ENCODE measurements around the gene LCN12.

The LCN12 gene

DNA sequence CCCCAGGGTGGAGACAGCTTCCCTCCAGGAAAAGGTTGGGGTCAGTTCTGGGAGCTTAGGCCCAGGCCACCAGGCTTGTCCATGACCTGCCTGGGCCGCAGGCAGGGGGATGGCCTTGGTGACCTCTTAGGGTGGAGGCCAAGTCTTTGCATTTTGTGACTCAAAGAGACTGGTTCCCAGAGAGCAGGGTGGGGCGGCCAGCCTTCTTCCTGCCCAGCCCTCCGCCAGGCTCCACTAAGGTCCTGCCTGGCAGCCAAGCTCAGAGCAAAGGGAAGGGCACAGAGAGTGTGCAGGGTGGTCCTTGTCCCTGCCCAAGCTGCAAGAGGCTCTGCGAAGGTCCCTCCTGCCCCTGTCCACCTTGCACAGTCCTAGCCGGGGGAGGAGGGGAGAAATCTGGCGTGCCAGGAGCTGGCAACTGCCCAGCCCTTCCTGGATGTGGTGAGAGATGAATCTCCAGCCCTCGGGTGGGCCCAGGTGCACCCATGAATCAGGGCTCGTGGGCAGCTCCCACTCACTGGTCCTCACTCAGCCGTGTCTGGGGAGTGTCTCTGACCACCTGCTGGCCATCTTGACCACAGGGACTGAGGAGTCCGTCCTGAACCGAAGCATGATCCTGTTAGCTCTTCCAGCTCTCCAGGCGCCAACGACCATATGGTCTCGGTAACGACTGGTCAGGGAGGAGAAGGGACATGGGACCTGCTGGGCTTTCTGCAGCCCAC is 22.9 kb downstream of the LCN12 start:
- DNase-seq: no peak

DNA sequence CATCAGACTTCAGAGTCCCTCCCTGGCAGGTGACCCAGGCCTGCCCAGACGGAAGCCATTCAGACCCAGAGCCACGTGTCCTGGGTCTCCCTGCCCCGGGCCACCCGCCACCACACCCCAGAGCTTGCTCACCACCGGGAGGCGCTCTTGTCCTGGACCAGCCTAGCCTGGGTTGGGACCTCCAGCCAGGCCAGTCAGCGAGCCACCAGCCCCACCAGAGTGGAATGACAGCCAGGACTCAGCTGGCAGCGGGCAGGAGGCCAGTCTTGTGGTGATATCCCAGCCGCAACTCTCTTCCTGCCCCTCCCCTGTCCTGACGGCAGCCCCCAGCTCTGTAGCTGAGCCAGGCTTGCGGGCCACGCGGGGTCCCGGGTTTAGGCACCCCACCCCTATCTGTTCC is 23.6 kb downstream of the LCN12 start:
- DNase-seq: no peak

DNA sequence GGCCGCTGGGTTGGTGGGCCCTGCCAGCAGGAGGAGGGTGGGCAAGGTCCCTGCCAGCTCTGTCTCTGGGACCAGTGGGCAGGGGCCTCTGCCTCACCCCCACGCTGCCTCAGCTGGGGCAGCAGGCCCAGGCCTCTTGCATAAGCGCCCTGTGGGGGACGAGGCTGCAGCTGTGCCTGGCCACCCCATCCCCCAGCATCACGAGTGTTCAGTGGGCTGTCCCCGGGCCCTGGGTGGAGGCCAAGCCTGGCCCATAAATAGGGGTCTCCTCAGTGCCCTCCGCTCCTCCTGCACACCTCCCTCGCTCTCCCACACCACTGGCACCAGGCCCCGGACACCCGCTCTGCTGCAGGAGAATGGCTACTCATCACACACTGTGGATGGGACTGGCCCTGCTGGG is 25.1 kb downstream of the LCN12 start, which contains the start of gene PTGDS:
Gene PTGDS (plus strand): TSS at position 282 of the 400 bp plus-strand sequence. CDS start 75 bp downstream, at position 357.
- no peak for DNase-seq

DNA sequence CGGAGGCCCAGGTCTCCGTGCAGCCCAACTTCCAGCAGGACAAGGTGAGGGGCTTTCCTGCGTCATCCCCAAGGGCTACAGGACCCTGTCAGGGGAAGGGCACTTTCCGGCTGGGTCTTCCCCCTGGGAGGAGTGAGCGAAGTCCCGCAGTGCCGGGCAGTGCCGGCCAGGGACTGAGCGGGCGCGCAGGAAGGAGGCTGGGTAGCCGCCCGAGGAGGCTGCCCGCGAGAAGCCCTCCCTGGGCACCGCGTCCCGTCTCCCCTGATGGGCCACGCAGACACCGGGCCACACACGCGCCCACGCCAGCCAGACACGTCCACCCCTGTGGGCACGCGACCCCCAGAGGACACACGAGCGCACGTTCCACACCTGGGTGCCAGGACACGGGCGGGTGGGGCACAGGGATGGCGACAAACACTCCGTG is 25.6 kb downstream of the LCN12 start:
- DNase-seq: no peak

DNA sequence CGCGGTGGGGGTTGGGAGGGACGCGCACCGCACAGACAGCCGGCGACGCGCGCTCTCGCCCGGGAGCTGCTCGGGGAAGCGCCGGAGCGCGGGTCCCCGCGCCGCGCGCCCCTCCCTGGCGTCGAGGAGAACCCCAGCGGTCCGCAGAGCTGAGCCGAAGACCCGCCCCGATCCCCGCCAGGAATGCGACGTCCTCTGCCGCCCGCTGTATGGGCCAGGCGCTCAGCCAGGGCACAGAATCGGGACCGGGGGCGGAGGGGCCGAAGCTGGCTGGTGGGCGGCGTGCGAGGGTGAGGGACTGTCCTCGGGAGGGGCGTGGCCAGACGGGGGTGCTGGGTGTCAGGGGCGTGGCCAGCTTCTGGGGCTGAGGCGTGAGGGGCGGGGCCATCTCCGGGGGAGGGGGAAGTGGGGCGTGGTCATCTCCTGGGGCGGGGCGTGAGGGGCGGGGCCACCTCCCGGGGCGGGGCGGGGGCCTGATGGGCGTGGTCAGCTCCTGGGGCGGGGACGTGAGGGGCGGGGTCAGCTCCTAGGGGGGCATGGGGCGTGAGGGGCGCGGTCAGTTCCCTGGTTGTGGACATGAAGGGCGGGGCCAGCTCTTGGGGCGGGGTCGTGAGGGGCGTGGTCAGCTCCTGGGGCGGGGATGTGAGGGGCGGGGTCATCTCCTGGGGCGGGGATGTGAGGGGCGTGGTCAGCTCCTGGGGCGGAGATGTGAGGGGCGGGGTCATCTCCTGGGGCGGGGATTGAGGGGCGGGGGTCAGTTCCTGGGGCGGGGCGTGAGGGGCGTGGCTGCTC is 26.2 kb downstream of the LCN12 start:
- DNase-seq: peak; percentile 32

DNA sequence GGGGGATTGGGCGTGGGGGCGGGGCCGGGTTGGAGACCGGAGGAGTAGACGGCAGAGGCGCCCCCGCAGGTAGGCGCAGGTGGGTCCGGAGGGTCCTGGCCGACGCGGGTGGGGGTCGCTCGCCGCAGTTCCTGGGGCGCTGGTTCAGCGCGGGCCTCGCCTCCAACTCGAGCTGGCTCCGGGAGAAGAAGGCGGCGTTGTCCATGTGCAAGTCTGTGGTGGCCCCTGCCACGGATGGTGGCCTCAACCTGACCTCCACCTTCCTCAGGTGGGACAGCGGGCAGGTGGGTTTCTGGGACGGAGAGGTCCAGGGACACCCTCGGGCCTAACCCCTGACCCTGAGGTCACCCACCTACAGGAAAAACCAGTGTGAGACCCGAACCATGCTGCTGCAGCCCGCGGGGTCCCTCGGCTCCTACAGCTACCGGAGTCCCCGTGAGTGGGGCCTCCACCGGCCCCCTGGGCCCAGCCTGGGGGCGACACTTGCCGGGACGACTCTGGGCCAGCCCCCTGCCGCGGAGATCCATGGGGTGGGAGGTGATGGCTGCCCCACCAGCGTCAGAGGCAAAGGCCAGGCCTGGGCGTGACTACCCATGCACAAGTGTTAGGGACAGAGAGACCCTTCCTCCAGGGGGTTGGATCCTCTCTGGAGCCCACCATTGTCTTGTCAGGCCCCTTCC is 26.9 kb downstream of the LCN12 start:
- no peak for DNase-seq

DNA sequence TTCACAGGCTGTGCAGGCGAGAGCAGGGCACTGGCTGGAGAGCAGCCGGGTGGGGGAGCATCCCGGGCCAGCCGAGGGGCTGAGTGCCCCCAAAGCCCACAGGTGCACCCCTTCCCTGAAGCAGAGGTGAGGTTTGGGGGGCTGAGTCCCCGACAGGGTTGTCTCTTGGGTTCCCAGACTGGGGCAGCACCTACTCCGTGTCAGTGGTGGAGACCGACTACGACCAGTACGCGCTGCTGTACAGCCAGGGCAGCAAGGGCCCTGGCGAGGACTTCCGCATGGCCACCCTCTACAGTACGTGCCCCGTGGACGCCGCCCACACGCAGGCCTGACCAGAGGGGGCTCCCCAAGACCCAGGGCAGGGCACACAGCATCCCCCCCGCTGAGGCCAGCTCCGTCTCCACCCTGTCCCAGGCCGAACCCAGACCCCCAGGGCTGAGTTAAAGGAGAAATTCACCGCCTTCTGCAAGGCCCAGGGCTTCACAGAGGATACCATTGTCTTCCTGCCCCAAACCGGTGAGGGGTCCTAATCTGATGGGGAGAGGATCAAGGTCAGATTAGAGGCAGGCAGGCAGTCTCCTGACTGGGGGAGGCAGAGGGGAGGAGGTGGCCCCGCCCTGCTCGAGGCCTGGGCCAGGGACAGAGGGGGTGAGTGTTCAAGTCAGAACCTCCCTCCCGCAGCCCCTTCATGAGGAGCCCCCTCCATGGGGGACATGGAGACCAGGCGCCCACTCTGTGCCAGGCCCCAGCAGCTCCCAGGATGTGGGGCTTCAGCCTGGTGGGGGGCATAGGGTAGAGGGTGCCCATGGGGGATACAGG is 27.9 kb downstream of the LCN12 start:
- no peak for DNase-seq

DNA sequence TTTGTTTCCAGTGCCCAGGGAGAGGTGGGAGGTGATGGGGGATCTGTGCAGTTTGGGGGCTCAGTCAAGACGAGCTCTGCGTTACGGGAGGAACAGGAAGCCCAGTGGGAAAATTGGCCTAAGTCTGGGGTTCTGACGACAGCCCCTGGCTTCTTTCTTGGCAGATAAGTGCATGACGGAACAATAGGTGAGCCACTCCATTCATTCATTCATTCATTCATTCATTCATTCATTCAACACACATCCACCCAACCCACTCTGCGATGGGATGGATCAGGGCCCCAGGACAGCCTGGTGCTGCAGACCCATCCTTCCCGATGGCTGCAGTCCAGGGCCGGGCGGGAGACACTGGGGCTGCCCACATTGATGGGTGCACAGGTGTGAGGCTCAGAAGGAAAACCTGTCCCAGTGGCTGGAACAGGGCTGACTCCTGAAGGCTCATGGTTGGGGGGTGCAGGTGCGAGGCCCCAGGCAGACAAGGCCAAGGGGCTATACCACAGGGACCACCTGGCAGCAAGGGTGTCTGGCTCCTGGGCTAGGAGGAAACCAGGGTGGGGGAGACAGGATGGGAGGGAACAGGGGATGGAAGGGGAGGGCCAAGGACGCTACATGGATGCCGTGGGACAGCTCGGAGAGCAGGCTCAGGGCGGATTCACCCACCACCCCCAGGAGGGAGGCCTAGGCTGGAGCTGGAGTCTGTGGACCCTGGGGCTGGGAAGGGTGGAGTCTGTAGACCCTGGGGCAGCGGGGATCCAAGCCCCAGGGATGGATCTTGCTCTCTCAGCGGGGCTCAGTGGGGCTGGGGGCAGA is 28.8 kb downstream of the LCN12 start:
- DNase-seq: no peak

DNA sequence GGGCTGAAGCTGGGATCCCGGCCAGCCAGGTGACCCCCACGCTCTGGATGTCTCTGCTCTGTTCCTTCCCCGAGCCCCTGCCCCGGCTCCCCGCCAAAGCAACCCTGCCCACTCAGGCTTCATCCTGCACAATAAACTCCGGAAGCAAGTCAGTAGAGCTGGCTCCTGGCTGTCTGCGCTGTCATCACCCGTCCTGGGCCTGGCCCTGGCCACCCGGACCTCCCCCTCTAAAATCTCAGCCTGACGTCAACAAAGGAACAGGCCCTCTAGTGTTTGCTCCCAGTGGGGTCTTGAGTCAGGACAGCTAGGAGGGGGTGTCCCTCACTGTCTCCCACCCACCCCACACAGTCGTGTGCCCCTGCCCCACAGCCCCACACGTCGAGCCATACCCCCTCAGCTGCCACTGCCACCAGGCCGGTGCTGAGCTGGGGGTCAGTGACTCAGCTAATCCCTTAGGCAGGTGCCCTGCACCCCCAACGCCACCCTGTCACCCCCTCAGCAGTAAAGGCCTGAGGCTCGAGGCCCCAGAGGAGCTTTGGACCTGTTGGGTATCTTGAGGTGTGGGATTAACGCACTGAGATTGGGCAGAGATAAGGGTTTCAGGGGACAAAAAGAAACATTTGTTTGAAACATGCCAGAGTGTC is 29.6 kb downstream of the LCN12 start:
- DNase-seq: no peak

DNA sequence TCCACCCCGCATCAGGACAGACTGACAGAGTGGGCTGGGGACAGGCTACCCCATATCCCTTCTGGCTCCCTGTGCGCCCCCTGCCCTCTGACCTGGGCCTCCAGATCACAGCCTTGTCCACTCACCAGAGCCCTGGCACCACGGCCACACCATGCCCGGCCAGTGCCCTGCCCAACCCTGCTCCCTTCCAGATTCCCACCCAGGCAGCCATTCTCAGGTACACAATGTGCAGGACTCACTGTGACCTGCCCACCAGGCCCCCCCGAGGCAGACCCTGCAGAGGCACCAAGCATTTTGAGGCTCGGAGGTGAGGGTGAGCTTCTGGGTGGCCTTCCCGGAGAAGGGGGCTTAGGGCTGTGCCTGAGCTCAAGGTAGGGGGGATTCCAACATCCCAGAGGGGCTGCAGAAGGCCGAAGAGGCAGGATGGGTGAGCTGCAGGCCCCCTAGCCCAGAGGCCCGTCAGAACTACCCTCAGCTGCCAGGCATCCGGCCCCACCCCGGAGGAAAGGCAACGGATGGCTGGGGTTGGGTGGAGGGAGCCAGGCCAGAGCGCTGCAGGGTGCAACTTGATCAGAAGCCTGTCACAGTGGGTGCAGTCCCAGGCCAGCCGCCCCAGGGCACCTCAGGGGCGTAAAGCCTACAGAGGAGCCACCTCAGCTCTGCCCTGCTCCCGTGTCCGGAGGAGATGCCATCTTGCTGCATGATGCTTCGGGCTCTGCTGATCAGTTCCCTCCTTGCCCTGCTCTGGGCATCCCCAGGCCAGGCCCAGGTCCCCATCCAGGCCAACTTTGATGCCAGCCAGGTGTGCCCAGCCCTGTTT is 30.4 kb downstream of the LCN12 start, which contains the start of gene LCNL1:
Gene LCNL1 (plus strand): TSS at position 762 of the 820 bp plus-strand sequence. CDS start 594 bp downstream, outside the sequence.
- DNase-seq: no peak

DNA sequence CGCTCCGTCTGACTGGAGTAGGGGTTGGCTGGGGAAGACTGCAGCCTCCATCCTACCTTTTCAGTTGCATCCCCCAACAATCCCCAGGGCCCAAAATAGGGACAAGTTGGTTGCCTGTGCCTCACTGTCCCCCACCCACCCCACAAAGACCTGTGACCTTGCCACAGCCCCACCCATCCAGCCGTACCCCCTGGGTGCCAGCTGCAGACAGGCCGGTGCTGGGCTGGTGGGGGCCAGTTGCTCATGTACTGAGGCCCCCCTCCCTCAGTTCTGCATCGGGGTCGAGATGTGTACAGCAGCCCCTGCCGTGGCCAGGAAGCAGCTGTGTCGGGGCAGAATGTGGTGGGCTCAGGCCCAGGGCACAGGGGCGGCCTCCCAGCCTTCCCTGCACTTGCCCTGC is 31.1 kb downstream of the LCN12 start:
- no peak for DNase-seq

DNA sequence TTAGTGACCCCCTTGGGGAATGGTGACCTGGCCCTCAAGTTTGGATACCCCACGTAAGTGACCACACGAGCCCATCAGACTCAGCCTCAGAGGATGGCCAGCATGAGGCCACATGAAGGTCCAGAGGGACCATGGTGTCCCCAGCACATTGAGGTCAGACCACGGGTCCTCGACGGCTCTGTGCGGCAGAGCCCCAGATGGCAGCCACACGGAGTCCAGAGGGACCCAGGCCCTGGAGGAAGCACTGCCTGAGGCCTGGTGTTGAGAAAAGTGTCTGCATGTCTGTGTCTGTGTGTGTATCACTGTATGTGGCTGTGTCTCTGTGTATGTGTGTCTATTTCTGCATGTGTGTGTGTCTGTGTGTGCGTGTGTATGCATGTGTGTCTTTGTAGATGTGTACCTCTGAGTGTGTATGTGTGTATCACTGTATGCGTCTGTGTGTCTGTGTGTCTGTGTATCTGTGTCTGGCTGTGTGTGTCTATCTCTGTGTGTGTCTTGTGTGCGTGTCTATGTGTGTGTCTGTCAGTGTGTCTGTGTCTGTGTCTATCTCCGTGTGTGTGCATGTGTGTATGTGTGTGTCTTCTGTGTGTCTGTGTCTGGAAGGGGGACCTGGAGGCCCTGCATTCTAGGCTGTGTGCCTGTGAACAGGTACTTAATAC is 31.7 kb downstream of the LCN12 start:
- no peak for DNase-seq

DNA sequence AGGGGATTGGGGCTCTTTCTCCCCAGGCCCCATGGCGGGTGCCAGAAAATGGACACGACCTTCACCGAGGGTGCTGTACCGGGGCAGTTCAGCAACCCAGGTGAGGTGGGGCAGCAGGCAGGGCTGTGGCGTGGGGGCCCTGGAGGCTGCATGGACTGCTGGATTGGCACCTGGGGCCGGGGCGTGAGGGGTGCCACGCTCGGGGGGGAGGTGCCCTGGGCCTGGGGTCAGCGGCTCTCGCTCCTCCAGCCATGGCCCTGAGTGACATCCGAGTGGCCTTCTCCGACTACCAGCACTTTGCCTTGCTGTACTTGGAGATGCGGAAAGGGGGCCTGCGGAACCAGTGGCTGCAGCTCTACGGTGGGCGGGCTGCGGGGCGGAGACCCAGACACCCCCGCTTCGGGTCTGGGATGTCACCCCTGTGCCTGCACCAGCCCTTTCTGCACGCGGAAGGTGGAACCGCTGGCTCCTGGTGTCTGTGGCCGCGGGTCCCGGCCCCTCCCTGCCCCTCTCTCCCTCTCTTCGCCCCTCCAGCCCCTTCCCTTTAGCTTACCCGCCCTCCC is 32.5 kb downstream of the LCN12 start:
- DNase-seq: no peak

DNA sequence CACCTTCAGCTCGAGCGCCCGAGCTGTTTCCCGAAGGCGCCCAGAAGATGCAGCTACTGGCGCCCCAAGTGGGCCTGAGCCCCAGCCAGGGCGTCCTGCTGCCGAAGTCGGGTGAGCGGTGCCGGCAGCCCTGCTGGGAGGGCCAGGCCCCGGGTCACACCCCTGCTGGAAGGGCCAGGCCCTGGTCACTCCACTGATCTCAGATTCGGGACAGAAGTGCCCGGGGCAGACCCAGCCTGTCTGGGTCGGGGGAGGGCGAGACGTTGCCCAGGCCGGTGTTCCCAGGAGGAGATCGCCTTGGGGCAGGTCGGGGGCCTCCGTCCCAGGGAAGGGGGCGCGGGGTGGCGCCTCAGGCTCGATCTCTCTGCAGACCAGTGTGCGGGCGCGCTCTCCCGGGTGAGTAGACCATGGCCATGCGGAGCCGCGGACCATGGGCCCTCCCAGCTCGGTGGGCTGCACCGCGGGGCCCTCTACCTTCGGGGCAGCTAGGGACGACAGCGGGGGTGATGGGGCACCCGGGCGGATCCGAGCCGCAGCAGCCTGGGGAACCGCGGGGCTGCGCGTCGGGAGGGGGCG is 33.0 kb downstream of the LCN12 start:
- no peak for DNase-seq

DNA sequence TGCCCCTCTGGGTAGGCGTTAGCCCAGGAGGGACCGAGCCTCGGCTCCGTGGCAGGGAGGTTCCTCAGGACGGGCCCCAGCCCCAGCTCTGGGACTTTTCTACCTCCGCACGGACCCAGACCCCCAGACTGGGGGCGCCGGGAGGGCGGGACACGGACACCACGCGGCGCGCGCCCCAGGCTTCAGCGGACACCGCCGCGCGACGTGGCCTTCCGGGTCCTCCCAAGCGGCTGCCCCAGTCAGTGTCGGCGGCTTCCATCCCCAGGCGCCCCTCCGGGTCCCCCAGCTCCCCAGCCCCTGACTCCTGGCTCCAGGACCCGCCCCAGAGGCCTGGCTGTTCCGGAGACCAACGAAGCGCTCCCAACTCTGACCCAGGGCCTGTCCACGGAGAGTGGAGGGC is 33.8 kb downstream of the LCN12 start:
- no peak for DNase-seq

DNA sequence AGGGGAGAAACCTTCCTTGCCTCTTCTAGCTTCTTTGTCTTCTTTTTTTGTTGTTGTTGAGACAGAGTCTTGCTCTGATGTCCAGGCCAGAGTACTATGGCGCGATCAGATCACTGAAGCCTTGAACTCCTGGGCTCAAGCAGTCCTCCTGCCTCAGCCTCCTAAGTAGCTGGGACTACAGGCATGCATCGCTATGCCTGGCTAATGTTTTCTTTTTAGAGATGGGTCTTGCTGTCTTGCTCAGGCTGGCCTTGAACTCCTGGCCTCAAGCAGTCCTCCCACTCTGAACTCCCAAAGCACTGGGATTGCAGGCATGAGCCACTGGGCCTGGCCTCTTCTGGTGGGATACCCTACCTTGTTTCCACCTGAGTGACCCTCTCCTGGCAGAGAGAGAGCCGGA is 36.8 kb downstream of the LCN12 start:
- no peak for DNase-seq

DNA sequence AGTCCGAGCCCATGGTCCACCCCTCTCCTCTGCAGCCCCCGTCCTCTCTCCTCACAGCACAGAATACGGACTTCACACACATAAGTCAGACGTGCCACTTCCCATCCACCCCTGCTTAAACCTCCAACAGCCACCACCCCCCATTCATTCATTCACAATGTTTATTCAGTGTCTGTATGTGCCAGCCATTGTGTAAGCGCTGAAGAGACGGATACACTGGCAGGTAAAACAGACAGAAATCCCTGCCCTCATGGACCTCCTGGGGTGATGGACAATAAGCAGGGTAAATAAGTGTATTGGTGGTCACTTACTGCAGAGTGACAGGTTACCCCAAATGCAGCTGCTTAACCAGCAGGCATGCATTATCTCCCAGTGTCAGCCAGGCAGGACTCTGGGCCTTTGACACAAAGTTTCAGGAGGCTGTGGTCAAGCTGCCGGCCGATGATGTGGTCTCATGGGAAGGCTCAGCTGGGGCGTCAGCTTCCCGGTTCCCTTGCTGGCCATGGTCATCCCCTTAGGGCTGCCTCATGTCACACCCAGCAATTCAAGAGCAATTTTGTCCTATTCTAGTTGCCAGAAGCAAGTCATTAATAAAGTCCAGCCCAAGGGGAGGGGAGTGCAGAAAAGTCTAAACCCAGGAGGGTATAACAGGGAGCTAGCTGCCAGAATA is 38.3 kb downstream of the LCN12 start:
- DNase-seq: peak; percentile 83
